Measurements from ENCODE around the gene TLR5. TPM values are rescaled to one million over a fixed set of nuclear protein-coding genes. Genes with fewer than 3 reads are reported as not detected.

Gene TLR5
- total and polyA plus RNA-seq, 11 donors, result 0.25 to 9.0 (median 1.7) TPM

DNA sequence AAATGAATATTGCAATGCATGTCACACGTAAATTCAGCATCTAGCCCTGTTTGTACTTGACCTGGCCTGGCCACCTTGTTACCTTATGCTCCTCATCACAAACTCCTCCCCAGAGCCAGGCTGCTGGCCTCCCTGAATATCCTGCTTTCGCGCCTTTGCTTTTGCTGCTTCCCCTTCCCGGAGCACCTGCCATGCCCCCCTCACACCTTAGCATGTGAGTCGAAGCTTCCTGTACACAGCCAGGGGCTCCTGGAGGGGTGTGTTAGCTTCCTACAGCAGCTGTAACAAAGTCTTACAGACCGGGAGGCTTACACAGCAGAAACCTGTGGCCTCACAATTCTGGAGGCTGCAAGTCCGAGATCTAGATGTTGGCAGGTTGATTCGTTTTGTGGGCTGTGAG, 60.1 kb downstream of the TLR5 start:
- ATAC-seq (no peak), DNase-seq (no peak)
- 88 to 92% (median 91%) methylated on average over 8 of the region's 8 CpGs for WGBS, 4 donors
- no peaks in the 10 kb centered on the region for H3K36me3 ChIP-seq
- peak overlapping the region in 1 of 12 donors; percentile 83 for H3K27ac ChIP-seq
- no peaks in the 10 kb centered on the region for H3K27me3 ChIP-seq
- no peak for TF ChIP-seq POLR2A (IDR thresholded peaks at IDR 0.05)
- no peak for TF ChIP-seq CTCF (IDR thresholded peaks at IDR 0.05)
- H3K4me1 ChIP-seq, result peaks cover 0 to 28% (median 9%) of the 10 kb centered on the region in 12 donors
- H3K4me3 ChIP-seq, result no peak overlapping the region
- H3K9me3 ChIP-seq, result no peaks in the 10 kb centered on the region
- intact Hi-C loops (cut with DNase I), result loop anchor here in 7 of 10 donors (1.0 to 10.0 kb wide), 8 partner anchors 39 to 618 kb away; partner anchors contain the start of gene FAM177B (in 3 of the 7)

DNA sequence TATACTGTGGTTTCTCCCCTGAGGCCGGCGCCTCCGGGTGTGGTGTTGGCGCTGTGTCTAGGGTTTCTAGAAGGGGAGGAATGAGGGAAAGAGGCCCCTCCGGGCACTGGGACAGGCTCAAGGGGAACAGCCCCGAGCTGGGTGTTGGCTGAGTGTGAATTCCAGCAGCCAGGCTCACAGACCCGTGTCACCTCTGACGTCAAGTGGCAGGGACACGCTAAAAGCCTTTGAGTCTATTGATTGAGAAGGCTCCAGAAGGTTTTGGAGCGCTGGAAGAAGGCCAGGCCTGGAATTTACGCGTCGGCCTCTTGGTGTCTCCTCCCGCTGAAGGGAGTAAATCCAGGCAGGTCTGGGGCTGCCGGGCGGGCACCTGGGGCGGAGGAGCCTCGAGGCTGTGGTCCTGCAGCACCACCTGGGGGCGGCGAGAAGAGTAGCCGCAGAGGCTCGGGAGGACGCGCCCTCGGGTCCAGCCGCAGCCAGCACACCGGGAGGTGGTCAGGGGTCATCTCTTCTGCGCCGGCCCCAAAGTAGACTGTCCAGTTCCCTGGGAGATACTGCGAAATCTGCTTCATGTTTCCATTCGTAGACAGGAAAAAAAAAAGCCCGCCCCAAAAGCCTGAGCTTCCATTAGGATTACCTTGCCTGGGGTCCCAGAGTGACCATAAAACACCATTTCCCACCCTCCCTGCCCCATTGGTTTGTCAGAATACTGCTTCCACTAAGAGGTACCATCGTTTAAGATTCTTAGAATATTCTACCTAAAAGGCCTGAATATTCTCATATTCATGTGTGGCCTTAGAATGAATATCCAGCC, 61.7 kb downstream of the TLR5 start:
- DNase-seq (peak; percentile 86 to 93 (median 90)), ATAC-seq (peak; percentile 81 to 97 (median 92))
- Histone ChIP-seq H3K27ac (peak overlapping the region; percentile 5 to 83 (median 72)), H3K9me3 (no peaks in the 10 kb centered on the region), H3K4me1 (peaks cover 2 to 35% (median 22%) of the 10 kb centered on the region in 12 donors), H3K4me3 (peak overlapping the region in 10 of 12 donors; percentile 23 to 56 (median 48)), H3K36me3 (no peaks in the 10 kb centered on the region), H3K27me3 (no peaks in the 10 kb centered on the region)
- intact Hi-C loops (cut with DNase I), result loop anchor here (1.0 to 10.0 kb wide), 11 partner anchors 41 to 617 kb away; partner anchors contain the start of gene FAM177B (in 3 of the 10)
- TF ChIP-seq CTCF (IDR thresholded peaks at IDR 0.05) (peak; percentile 82 to 100 (median 96)), POLR2A (IDR thresholded peaks at IDR 0.05) (peak in 1 of 2 donors; percentile 30)
- WGBS, 4 donors, result 4 to 6% (median 5%) methylated on average over 16 to 33 of the region's 33 CpGs

DNA sequence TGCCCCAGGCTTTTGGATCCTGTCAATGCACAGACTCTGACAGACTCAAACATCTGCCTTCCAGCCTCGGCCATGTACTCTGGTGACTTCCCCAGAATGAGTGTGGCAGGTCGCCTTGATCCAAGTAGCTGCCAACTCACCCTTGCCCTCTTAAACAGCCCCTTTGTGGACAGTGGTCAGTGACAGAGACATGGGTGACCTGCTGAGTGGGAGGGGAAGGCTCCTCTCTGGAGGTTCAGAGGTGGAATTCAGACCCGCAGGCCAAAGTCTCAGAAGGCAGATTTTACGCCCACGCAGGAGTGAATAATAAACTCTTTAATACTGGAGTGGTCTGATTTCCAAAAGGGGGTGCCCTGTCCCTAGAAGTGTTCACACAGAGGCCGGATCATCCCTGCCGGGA, 63.5 kb downstream of the TLR5 start:
- Histone ChIP-seq H3K4me3 (no peak overlapping the region), H3K9me3 (no peaks in the 10 kb centered on the region), H3K4me1 (peaks cover 4 to 54% (median 37%) of the 10 kb centered on the region in 12 donors), H3K27ac (peak overlapping the region in 1 of 12 donors; percentile 34), H3K36me3 (no peaks in the 10 kb centered on the region), H3K27me3 (no peaks in the 10 kb centered on the region)
- intact Hi-C loops (cut with DNase I), result loop anchor here in 6 of 10 donors (5.0 to 10.0 kb wide), 6 partner anchors 57 to 265 kb away; partner anchors contain the start of gene DISP1 (in 2 of the 6)
- WGBS, 4 donors, result 82 to 95% (median 88%) methylated on average over 7 of the region's 7 CpGs
- no peak for DNase-seq
- no peak for TF ChIP-seq CTCF (IDR thresholded peaks at IDR 0.05)
- TF ChIP-seq POLR2A (IDR thresholded peaks at IDR 0.05), result no peak
- ATAC-seq, result no peak

DNA sequence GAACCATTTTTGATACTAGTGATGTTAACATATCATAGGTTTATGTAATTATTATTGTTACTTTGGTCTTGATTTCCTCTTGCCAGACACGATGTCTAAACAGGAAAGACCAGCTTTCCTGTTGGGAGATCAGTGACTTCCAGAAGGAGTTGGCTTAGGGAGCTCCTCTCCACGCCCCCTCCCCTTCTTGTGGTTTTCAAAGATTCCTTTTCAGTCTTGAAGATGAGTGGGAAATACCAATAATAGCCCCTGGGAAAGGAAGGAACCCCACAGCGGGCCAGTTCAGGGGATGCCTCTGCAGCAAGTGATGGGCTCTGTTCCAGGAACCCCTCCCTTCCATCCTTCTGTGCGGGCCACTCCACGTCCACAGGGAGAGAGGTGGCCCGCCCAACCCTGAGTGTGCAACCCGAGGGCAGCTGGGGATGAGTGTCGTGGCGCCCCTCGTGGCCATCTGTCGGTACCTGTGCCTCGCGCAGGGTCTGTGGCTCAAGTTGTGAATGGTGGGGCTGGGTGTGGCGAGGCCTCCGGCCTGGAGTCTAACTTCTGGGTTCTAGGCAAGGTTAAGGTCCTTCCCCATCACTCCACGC, 65.7 kb downstream of the TLR5 start:
- Histone ChIP-seq H3K36me3 (no peaks in the 10 kb centered on the region), H3K4me1 (peaks cover 4 to 58% (median 40%) of the 10 kb centered on the region in 12 donors), H3K27me3 (no peaks in the 10 kb centered on the region), H3K9me3 (no peaks in the 10 kb centered on the region), H3K27ac (peak overlapping the region in 11 of 12 donors; percentile 30 to 79 (median 63)), H3K4me3 (no peak overlapping the region)
- TF ChIP-seq CTCF (IDR thresholded peaks at IDR 0.05), result peak; percentile 10 to 53 (median 32)
- no peak for TF ChIP-seq POLR2A (IDR thresholded peaks at IDR 0.05)
- WGBS, 4 donors, result 58 to 75% (median 67%) methylated on average over 16 of the region's 16 CpGs
- peak in 3 of 4 donors; percentile 7 to 38 (median 36) for ATAC-seq
- DNase-seq, result peak in 4 of 5 donors; percentile 58 to 67 (median 59)
- intact Hi-C loops (cut with DNase I), result loop anchor here in 6 of 10 donors (2.0 to 10.0 kb wide), 8 partner anchors 55 to 263 kb away; partner anchors contain the start of gene DISP1 (in 3 of the 6)

All from heart left ventricle (tissue), 16 donors.